NCI-H1105 treated with DMSO at 0.1 percent for 48 hours (cell line): Measurements from ENCODE around the gene LACTBL1.

Experiments
- DNase-seq: peaks from one replicate; lab custom pipeline; 2025; lab: John Stamatoyannopoulos, UW

LACTBL1 gene

DNA sequence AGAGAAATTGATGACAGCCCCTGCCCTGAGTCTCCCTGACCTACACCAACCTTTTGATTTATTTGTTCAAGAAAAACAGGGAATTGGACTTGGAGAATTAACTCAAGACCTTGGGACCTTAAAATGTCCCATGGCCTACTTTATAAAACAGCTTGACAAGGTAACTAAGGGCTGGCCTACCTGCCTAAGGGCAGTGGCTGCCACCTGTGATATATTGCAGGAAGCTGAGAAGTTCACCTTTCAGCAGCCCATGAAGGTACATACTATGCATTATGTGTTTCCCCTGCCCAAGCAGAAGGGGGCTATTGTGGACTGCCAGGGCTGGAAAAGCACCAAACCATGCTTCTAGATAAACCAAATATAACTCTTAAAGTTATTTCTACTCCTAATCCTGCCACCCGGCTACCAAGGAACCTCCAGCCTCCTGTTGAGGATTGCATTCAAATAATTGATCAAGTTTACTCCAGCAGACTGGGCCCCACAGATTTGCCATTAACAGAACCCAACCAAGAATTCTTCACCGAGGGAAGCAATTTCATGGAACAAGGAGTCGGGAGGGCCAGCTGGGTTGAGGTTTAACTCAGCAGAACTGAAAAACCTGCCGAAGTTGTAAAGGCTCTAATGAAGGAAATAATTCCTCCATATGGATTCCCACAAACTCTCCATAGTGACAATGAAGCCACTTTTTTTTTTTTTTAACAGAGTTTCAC, 28.2 kb downstream of the LACTBL1 start:
- DNase-seq: no peak

- DNase-seq: no peak
Observed at GRCh38 chr1:22941257-22941656, 31.4 kb downstream of the LACTBL1 start.

DNA sequence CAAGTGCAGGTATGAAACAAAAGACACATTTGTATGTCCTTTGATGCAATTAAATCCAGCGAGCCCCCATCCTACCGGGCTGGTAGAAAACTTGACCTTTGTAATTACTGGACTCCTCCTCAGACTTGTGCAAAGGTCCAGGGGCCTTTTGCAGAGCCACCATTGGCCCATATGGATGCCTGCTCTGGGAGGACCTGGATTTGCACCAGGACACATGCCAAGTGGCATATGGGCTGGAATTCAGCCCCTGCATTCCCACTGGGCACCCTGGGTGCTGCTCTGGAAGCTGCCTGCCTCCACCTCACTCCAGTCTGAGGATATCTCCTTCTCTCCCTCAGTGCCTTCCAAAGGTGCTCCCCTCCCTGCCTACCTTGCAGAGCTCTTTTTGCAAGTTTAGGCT, 36.0 kb downstream of the LACTBL1 start:
- no peak for DNase-seq

GRCh38 chr1:22935433-22935832, 37.2 kb downstream of the LACTBL1 start:
- DNase-seq: no peak

DNA sequence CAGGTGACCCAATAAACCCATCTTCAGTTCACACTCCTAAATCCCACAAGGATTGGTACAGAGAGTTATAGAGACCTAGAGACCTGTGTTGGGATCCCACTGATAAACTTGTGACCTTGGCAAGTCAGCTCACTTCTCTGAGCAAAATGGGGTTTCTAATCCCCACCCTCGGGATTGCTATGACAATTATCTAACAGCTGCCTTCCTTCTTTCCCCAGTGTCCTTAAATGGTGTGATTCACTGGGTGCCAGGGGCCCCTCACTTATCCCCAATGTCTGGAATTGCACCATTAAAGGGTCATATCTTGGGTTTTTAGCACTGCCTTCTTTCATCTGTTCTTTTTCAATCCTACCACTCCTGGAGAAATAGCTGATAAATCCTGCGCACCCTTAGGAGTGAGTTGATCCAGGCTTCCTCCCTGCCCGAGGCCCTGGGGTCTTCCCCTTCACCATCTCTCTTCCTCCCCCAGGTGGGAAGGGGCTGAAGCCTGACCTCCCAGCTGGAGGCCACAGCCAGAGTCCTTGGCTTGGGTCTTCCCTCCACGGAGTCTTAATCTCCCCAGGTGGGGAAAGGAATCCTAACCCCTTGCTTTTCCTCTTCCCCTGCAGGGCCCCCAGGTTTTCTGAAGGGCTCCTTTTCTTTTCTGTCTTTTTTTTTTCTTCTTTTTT, 39.7 kb downstream of the LACTBL1 start:
- no peak for DNase-seq

GRCh38 chr1:22930240-22930912, 42.3 kb downstream of the LACTBL1 start:
- DNase-seq: no peak

DNA sequence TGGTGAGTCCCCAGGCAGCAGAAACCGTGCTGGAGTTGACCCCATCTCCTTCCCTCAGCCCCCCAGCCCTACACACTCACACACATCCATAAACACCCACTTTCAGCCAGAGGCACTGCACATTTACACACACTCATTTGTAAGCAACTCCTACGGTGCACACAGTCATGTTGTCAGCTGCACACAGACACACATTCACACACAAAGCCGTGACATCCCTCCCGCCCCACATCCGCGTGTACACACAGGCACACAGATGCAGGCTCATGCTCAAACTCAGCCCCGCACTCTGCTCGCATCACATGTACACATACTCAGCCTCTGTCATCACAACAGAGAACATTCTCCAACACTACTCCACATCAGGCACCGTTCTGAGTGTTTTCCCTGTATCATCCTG, 47.6 kb downstream of the LACTBL1 start:
- DNase-seq: no peak

- DNase-seq: no peak
Observed at GRCh38 chr1:22922640-22923039, 50.0 kb downstream of the LACTBL1 start.

GRCh38 chr1:22921452-22922126, 51.1 kb downstream of the LACTBL1 start:
- no peak for DNase-seq

DNA sequence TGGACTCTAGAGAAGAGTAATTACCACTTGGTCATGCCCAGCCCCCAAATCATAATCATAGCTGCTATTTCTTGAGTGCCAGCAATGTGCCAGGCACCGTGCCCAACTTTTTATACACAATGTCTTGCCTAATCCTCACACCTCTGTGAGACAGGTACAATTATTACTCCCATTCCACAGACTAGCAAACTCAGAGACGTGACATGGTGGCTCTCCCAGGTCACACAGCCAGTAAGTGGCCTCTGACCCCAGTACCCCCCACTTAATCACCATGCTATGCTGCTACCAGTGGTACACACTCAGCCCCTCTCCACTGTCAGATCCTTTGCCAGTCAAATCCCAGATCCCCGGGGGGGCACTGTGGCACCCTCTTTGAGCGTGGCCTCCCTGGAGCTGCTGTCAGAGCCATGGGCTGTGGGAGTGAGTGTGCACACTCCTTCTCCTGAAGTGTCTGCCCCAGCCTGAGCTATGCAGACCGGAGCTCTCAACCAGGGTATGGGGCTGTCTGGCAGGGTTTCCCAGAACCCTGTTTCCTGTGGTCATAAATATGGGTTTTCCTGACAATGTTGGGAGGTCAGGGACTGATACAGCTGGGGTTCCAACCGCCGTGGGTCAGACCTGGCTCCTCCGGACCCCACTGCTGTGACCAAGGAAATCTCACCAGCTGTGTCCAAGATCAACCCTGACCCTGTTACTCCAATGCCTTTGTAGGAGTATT, 51.8 kb downstream of the LACTBL1 start:
- DNase-seq: no peak

DNA sequence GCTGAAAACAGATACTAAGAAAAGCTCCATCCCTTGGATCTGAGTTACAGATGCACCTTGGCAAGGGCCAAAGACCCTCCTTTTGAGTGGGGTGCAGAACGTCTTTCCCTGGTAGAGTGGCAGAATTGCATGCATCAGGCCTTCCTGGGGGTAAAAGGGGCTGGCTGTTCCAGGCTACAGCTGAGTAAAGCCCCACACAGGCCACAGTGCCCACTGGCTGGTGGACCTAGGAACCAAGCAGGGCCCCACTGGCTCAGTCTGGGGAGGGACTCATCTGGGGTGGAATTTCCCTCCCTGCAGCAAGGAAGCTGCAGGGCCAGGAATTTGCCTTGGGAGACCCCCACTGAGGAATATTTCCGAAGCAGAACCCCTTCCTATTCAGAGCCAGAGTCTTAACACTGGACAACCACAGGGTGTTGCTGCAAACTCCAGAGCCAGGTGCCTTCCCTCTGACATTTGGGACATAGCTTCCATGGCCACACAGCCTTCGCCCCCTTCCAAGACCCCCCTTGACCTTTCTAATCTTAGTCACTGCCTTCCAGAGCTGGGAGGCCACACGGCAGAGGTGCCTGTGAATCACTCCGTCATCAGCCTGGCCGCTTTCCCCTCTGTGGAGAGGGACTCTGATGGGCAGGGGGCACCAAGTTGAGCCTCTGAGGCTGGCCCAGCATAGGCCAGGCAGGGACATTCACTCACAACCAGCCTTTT, 52.5 kb downstream of the LACTBL1 start:
- DNase-seq: no peak

GRCh38 chr1:22919341-22920025, 53.2 kb downstream of the LACTBL1 start:
- DNase-seq: no peak

DNA sequence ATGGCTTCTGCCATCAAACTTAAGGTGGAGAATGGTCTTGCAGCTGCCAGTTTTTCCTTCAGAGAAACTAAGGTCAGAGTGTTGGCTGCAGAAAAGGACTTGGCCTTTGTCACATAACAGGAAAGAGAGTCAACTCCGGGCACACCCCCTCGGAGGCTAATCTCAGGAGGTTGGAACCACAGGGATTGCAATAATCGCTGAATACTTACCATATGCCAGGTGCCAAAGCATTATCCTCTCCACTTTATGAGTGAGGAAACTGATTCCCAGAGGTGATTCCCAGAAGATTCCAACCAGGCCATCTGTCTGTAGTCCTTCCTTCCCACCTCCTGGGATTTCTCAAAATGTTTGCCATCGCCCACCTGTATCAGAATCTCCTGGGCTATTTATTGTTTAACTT, 54.0 kb downstream of the LACTBL1 start:
- DNase-seq: no peak

GRCh38 chr1:22917989-22918388, 54.7 kb downstream of the LACTBL1 start:
- DNase-seq: no peak

DNA sequence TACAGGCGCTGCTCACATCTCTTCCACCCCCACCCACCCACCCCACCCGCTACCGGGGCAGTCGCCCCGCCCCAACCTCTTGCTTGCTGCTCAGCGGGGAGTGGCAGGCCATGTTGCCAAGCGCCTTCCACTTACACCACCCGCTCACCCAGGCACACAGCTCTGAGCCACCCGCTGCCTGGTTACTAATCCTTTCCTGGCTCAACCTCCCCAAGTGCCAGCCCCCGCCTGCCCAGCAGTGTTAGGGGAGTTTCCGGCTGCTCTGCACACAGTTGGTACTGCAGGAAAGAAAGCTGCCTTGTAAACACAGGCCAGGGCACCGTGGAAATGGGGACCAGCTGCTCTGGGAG, 56.2 kb downstream of the LACTBL1 start:
- peak; percentile 5 for DNase-seq

- no peak for DNase-seq
Observed at GRCh38 chr1:22915816-22916470, 56.7 kb downstream of the LACTBL1 start.

DNA sequence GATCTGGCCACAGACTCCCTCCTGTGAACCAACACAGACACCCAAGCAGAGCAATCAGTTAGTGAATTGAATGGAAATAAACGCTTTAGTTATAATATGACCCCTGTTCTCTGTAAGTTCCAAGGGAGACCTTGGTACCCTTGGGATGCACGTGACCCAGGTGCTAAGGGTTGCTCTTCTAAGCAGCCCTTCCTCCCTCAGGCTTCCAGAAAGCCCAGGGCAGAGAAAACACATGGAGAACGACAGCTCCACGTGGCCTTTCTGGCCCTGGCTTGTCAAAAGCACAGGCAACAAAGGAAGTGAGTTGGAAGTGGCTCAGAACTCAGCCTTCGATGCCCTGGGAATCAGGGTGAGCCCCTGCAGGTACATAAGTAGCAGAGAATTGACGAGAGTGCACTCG, 57.4 kb downstream of the LACTBL1 start:
- no peak for DNase-seq

DNA sequence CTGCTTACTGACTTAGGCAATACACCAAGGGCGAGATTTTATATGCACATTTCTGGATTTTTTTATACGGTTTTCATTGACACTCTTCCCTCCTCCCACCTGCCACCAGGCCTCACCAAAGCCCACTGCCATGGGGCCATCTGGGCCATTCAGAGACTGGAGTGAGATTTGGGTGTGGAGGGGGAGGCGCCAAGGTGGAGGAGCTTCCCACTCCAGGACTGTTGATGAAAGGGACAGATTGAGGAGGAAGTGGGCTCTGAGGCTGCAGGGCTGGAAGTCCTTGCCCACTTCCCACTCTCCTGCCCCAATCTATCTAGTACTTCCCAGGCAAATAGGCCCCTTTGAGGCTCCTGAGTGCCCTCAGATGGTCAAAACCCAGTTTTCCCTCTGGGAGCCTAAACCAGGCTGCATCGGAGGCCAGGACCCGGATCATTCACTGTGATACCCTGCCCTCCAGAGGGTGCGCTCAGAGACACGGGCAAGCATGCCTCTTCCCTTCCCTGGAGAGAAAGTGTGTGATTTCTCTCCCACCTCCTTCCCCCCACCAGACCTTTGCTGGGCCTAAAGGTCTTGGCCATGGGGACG, 57.9 kb downstream of the LACTBL1 start:
- DNase-seq: no peak

DNA sequence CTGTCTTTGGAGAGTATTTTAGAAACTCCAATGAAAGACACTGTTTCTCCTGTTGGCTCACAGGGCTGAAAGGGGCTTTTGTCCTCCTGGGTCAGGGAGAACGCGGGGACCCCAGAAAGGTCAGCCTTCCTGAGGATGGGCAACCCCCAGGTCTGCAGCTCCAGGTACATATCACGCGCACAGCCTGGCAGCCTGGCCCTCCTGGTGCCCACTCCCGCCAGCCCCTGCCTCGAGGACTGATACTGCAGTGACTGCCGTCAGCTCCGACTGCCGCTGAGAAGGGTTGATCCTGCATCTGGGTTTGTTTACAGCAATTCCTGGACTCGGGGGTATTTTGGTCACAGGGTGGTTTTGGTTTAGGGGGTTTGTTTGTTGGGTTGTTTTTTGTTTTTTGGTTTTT, 58.5 kb downstream of the LACTBL1 start:
- DNase-seq: no peak
